GM18507 (cell line): ENCODE measurements around the gene RESP18.
"Not testable (repeated sequence)": the region's sequence is repeated elsewhere in the genome, so short reads cannot be mapped to it uniquely, and the experiment has no call there.

ENCODE experiments used
- DNase-seq: peaks from one replicate; pipeline ENCODE4 v3.0.0; 2011; ENCODE audit warnings: low read depth; ENCODE audit not compliant: insufficient read length; ENCODE audit errors: extremely low spot score
- FAIRE-seq: peaks from 2 replicates; lab custom pipeline; 2011; peaks lifted over from hg19 to GRCh38; lab: Jason Lieb, UNC

The RESP18 gene

GRCh38 chr2:219327719-219328118 lies 4.8 kb downstream of the RESP18 start:
- no peak for FAIRE-seq
- no peak for DNase-seq

GRCh38 chr2:219325657-219326315 lies 6.8 kb downstream of the RESP18 start:
- no peak for FAIRE-seq
- no peak for DNase-seq

DNA sequence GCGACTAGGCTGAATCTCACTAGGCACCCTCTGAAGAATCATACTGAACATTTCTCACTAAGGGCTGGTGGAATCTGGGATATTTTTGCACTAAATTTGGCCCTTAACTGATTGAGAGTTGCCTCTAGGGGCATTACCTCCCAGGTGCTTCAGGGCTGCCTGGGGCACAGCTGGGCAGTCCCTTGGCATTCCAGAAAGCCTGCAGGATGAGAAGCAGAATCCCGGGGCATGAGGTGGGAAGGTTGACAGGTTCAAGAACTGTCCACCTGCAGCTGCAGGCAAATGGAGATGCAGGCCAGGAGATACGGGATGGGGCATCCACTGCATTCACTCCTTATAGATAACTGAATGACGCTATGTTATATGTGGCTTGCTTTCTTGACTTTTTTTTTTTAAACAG lies 7.4 kb downstream of the RESP18 start:
- DNase-seq, result no peak
- FAIRE-seq, result no peak

DNA sequence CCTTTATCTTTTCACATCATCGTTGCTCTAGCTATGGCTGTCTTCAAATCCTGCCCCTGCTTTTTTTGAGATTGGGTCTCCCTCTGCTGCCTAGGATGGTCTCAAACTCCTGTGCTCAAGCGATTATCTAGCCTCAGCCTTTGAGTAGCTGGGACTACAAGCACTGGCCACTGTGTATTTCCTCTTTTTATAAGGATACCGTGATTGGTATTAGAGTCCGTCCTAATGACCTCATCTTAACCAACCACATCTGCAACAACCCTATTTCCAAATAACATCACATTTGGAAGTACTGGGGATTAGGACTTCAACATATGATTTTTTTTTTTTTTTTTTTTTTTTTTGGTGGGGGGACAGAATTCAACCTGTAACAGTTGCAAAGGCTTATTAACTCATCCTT lies 9.1 kb downstream of the RESP18 start:
- DNase-seq (no peak), FAIRE-seq (no peak)

DNA sequence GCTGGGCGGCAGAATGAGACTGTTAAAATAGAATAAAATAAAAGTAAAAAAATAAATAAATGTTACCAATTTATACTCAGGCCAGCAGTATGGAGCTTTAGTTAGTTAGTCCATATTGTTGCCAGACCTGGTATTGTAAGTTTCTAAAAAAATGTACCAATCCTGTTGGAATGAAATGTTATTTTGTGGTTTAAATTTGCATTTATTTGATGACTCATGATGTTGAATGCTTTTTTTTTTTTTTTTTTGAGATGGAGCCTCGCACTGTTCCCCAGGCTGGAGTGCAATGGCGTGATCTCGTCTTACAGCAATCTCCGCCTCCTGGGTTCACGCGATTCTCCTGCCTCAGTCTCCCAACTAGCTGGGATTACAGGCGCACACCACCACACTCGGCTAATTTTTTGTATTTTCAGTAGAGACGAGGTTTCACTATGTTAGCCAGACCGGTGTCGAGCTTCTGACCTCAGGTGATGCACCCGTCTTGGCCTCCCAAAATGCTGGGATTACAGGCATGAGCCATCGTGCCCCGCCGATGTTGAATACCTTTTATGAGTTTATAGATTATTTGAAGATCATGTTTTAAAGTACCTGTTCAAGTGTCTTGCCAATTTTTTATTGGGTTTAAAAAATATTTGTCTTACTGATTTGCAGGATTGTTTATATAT lies 17.6 kb downstream of the RESP18 start:
- no peak for FAIRE-seq
- DNase-seq, result no peak

GRCh38 chr2:219312683-219313263 lies 19.8 kb downstream of the RESP18 start:
- not testable (repeated sequence) for FAIRE-seq, DNase-seq

DNA sequence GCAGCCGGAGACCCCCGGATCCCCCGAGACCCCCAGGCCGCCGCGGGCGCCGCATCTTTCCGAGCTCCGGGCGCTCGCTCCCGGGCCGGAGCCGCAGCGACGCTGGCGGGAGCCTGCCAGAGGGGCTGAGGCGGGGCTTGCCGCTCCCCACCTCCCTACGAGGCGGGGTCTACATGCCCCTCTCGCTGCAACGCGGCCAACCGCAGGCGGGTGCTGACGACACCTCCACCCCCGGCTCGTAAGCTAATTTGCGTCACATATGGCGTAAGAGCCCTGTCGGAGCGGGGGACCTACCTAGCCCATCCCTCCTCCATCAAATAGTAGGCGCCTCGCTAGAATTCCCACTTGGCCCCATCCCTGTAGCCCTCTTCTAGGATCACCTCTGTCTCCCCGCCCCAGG lies 23.3 kb downstream of the RESP18 start, which contains the start of gene PTPRN:
Gene PTPRN, minus strand, starts transcription at position 124 of the 400 bp plus-strand sequence. Its CDS starts 69 bp downstream, at position 55.
- DNase-seq (no peak), FAIRE-seq (no peak)

DNA sequence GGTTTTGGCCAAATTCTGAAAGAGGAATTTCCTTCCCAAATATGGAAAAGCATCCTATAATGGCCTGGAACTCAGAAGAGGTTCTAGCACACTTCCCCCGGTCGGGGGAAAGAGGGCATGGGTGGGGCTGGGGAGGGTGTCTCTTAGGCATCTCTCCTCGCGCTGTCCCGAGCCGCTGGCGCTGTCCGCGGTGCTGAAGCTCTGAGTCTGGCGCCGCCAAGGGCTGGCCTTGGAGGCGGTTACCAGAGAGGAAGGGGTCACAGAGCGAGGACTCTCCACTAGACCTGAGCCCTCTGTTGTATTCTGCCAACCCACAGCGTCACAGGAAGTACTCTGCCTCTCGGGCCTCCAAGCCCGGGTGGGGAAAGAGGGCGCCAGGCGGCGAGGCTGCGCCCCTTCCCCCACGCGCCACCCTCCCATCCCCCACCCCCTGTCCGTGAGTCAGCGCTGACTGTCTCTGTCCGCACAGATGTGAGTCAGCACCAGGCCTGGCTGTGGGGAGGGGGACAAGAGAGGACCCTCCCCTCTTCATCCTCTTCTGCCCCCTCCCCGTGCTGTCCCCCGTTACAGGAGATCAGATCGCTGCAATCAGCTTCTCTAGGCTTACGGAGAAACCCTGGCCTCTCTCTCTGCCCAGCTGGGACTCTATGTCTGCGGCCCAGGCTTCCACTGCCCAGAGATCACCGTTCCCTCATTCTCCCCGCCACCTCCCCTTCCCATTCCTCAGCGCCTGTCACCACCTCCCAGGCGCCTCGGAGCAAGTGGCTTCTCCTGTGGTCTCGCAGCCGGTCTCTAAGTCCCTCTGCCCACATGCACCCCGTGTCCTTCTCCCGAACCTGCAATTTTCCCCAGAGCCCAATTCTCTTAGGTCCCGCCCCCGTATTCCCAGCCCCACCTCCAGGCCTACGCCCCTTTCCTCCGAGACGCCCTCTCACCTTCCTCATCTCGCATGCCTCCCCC lies 24.1 kb downstream of the RESP18 start:
- FAIRE-seq (no peak), DNase-seq (peak; percentile 46)

DNA sequence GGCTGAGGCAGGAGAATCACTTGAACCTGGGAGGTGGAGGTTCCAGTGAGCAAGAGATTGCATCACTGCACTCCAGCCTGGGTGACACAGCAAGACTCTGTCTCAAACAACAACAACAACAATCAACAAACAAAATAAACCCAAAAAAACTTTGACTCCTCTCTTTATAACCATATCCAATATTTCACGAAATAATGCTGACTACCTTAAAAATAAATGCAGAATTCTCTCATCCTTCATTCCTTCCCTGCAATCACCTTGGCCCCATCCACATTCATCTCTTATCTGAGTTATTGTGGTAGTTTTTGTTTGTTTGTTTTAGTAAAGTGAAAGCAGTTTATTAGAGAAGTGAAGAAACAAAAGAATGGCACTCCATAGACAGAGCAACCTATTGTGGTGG lies 26.5 kb downstream of the RESP18 start:
- no peak for FAIRE-seq

GRCh38 chr2:219304223-219304622 lies 28.3 kb downstream of the RESP18 start:
- FAIRE-seq, result no peak
- no peak for DNase-seq

More for the DNA sequence above, 26.5 kb downstream of the RESP18 start:
- no peak for DNase-seq

GRCh38 chr2:219302412-219302968 lies 30.1 kb downstream of the RESP18 start:
- DNase-seq (no peak), FAIRE-seq (no peak)

- FAIRE-seq, result no peak
- no peak for DNase-seq
Observed at GRCh38 chr2:219300022-219300421, 32.5 kb downstream of the RESP18 start.

- FAIRE-seq (no peak), DNase-seq (no peak)
Observed at GRCh38 chr2:219299372-219299760, 33.2 kb downstream of the RESP18 start.

GRCh38 chr2:219298759-219299371 lies 33.7 kb downstream of the RESP18 start:
- DNase-seq, result peak; percentile 84
- FAIRE-seq, result peak; percentile 89

- no peak for FAIRE-seq
- no peak for DNase-seq
Observed at GRCh38 chr2:219297766-219298456, 34.6 kb downstream of the RESP18 start.

DNA sequence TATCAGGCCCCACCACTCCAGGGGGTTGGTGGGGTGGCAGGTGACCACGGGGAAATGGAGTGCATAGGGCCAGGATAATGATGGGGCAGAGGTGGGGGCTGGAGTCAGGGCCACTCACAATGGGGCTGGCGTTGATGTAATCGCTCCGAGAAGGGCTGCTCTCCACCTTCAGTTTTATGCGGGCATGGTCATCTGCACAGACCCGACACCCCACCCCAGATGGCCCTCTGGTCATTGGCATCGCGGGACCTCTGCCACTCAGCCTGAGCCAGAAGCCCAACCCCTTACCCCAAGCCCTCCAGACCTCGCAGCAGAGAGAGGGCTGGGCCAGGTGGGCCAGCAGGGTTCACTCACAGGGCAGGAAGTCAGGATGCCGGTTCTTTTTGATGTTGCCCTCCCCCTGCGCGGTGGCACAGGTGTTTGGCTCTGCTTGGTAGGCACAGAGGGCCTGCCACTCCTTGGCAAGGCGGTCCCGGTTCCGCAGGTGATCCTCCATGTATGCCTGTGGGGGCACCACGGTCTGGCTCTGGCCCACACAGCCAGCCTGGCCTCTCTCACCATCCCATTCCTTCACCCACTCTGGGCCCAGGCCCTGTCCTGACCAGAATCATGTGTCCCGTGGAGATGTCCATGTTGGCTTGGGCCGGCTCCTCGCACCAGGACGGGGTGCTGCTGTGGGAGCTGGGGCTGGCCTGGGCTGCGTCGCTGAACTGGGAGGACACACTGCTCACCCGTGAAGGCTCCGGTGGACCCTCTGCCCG lies 35.7 kb downstream of the RESP18 start:
- FAIRE-seq (no peak), DNase-seq (no peak)

DNA sequence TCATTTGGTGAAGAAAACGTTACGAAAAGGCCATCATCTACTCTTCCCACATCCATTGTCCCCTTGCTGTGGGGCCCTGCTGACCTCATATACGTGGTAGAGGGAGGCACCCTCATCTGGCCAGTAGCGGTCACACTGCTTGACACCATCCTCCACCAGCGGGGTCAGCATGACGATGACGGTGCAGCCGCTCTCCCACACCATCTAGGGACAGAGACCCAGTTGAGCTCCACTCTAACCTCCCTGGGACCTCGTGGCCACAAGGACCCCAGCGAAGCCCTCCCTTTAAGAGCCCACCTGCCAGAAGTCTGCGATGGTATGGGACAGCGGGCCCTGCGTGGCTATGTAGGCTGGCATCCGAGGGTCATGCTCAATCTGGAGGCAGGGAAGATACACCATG lies 36.4 kb downstream of the RESP18 start:
- DNase-seq (no peak), FAIRE-seq (no peak)
